ENCODE measurements around the gene ANXA1. TPM values are rescaled to one million over a fixed set of nuclear protein-coding genes. Genes with fewer than 3 reads are reported as not detected.
"Not testable (repeated sequence)": the region's sequence is repeated elsewhere in the genome, so short reads cannot be mapped to it uniquely, and the experiment has no call there.

Gene ANXA1
- total and polyA plus RNA-seq, 9 donors: 67.5 to 472 (median 110) TPM

DNA sequence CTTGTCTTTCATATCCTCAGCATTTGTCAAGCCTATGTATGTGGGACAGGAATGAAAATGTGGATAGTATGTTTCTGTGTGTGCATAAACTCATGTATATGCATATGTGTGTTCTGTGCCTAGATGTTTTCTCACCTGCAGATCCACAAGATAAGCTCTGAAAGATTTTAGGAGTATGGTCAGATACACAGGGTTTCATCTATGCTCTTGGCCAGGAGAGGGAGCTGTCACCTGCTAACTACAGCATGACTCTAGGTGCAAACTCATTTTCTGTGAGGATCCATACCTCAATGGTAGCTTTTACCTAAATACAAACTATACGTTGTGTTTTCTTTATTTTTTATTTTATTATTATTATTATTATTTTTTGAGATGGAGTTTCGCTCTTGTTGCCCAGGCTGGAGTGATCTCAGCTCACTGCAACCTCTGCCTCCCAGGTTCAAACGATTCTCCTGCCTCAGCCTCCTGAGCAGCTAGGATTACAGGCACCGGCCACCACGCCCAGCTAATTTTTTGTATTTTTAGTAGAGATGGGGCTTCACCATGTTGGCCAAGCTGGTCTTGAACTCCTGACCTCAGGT, 44.1 kb upstream of the ANXA1 start:
- 79 to 81% (median 81%) methylated on average over 5 of the region's 5 CpGs for WGBS, 3 donors
- intact Hi-C loops (cut with DNase I): loop anchor here in 1 of 4 donors (5.0 kb wide), 1 partner anchor 75 kb away; no protein-coding TSS in a partner anchor
- not testable (repeated sequence) for H3K27me3 ChIP-seq; H3K36me3 ChIP-seq; H3K4me3 ChIP-seq; H3K9me3 ChIP-seq; H3K27ac ChIP-seq; H3K4me1 ChIP-seq (ENCODE audit: insufficient read depth)
- DNase-seq: peak in 4 of 5 donors; percentile 20 to 56 (median 34)
- TF ChIP-seq, protein P1, sequence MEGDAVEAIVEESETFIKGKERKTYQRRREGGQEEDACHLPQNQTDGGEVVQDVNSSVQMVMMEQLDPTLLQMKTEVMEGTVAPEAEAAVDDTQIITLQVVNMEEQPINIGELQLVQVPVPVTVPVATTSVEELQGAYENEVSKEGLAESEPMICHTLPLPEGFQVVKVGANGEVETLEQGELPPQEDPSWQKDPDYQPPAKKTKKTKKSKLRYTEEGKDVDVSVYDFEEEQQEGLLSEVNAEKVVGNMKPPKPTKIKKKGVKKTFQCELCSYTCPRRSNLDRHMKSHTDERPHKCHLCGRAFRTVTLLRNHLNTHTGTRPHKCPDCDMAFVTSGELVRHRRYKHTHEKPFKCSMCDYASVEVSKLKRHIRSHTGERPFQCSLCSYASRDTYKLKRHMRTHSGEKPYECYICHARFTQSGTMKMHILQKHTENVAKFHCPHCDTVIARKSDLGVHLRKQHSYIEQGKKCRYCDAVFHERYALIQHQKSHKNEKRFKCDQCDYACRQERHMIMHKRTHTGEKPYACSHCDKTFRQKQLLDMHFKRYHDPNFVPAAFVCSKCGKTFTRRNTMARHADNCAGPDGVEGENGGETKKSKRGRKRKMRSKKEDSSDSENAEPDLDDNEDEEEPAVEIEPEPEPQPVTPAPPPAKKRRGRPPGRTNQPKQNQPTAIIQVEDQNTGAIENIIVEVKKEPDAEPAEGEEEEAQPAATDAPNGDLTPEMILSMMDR (IDR thresholded peaks at IDR 0.05): peak; percentile 26 to 55 (median 52)

DNA sequence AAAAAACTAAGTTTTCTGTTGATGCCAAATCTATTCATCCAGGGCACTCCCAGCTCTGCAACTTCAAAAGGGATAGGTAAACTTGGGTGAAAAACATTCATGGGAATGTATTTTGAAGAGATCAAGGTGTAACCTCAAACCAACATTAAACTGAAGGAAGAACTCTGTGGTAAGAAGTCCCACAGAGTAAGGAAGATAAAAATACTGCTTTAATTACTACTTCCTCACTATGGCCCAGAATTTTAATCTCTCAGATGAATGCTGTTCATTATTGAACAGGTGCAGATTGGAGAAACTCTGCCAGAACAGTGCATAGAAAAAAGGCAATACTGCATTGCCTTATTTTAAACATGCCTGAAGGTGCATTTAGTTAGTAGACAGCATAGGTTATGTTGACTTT, 37.6 kb upstream of the ANXA1 start:
- Histone ChIP-seq H3K4me1 (ENCODE audit: insufficient read depth) (no peaks in the 10 kb centered on the region), H3K27me3 (no peaks in the 10 kb centered on the region), H3K4me3 (no peak overlapping the region), H3K9me3 (no peaks in the 10 kb centered on the region), H3K27ac (no peak overlapping the region), H3K36me3 (no peaks in the 10 kb centered on the region)
- no peak for DNase-seq
- TF ChIP-seq, protein P1 (IDR thresholded peaks at IDR 0.05): no peak
- TF ChIP-seq EP300 (IDR thresholded peaks at IDR 0.05) (no peak), POLR2A (IDR thresholded peaks at IDR 0.05) (no peak)
- intact Hi-C loops (cut with DNase I): loop anchor here in 2 of 4 donors (5.0 to 10.0 kb wide), 2 partner anchors 68 to 71 kb away; no protein-coding TSS in a partner anchor

DNA sequence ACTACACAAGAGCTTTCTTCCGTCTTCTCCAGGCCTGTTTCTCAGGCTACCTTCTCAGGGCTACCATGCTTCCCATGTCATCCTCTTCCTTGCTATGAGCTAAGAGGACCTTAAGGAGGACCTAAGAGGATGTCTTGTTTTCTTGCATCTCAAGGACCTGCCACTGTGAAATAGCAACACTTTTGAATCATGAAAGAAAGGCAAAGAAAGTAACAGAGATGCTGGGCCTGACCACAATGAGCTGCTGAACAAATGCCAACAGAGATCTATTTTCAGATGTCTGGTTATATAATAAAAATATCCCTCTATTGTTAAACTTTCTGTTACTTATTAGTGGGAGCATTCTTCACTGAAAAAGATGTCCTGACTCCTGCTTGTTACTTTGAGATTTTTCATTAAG, 36.7 kb upstream of the ANXA1 start:
- H3K36me3 ChIP-seq: no peaks in the 10 kb centered on the region
- H3K4me1 ChIP-seq (ENCODE audit: insufficient read depth): no peaks in the 10 kb centered on the region
- no peak overlapping the region for H3K27ac ChIP-seq
- H3K9me3 ChIP-seq: no peaks in the 10 kb centered on the region
- DNase-seq: no peak
- no peaks in the 10 kb centered on the region for H3K27me3 ChIP-seq
- TF ChIP-seq POLR2A (IDR thresholded peaks at IDR 0.05): no peak
- TF ChIP-seq EP300 (IDR thresholded peaks at IDR 0.05): no peak
- TF ChIP-seq, protein P1 (IDR thresholded peaks at IDR 0.05): no peak
- WGBS, 3 donors: 96 to 98% (median 97%) methylated on average over 1 of the region's 1 CpG
- H3K4me3 ChIP-seq: no peak overlapping the region
- intact Hi-C loops (cut with DNase I): loop anchor here in 2 of 4 donors (5.0 to 10.0 kb wide), 2 partner anchors 67 to 70 kb away; no protein-coding TSS in a partner anchor

DNA sequence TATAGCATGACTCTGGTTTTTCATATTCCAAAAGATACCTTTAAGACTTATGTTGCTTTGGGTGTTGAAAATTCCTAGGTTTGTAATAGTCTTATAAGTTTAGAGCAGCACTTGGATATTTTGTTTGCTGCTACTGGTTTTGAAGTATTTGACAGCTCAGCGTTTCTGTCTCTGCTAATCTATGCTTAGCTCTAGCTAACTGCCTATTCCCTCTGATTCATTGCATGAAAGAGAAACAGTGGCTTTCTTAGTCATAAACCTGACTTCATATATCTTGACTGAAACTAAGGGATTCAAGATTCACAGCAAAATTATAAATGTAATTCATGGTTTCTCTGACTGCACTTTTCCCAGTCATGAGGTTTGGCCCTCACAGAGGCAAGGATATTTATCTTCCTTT, 35.6 kb upstream of the ANXA1 start:
- 11 to 19% (median 15%) methylated on average over 1 of the region's 1 CpG for WGBS, 3 donors
- H3K36me3 ChIP-seq: no peaks in the 10 kb centered on the region
- H3K27ac ChIP-seq: no peak overlapping the region
- intact Hi-C loops (cut with DNase I): loop anchor here in 1 of 4 donors (10.0 kb wide), 1 partner anchor 69 kb away; no protein-coding TSS in a partner anchor
- H3K9me3 ChIP-seq: no peaks in the 10 kb centered on the region
- H3K4me1 ChIP-seq (ENCODE audit: insufficient read depth): no peaks in the 10 kb centered on the region
- no peak for DNase-seq
- no peaks in the 10 kb centered on the region for H3K27me3 ChIP-seq
- H3K4me3 ChIP-seq: no peak overlapping the region
- TF ChIP-seq POLR2A (IDR thresholded peaks at IDR 0.05): no peak
- TF ChIP-seq, protein P1 (IDR thresholded peaks at IDR 0.05): no peak
- TF ChIP-seq EP300 (IDR thresholded peaks at IDR 0.05): no peak
